ENCODE results near the gene SUCLA2.

DNA sequence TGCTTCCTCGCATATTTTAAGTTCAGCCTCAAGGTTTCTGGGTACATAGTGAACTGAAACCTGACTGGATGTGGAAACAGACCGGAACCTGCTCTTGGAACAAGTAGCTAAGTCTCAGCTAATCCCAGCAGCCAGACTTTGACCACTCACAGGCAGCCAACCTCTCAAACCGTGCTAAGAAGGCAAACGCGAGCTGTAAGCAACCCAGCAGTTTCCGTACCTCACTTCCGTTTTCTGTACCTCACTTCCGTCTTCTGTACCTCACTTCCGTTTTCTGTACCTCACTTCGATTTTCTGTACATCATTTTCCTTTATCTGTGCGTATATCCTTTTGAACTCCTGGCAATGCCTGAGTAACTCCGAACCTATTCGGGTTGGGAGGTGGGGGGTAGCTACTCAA is 96.8 kb downstream of the SUCLA2 start:
- TF ChIP-seq, protein P1, sequence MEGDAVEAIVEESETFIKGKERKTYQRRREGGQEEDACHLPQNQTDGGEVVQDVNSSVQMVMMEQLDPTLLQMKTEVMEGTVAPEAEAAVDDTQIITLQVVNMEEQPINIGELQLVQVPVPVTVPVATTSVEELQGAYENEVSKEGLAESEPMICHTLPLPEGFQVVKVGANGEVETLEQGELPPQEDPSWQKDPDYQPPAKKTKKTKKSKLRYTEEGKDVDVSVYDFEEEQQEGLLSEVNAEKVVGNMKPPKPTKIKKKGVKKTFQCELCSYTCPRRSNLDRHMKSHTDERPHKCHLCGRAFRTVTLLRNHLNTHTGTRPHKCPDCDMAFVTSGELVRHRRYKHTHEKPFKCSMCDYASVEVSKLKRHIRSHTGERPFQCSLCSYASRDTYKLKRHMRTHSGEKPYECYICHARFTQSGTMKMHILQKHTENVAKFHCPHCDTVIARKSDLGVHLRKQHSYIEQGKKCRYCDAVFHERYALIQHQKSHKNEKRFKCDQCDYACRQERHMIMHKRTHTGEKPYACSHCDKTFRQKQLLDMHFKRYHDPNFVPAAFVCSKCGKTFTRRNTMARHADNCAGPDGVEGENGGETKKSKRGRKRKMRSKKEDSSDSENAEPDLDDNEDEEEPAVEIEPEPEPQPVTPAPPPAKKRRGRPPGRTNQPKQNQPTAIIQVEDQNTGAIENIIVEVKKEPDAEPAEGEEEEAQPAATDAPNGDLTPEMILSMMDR (IDR thresholded peaks at IDR 0.05; ENCODE audit: insufficient read depth, low read length) = no peak
- TF ChIP-seq POLR2AphosphoS5 (IDR thresholded peaks at IDR 0.05; ENCODE audit: low read depth) = no peak

Data from HL-60 (cell line).